Epithelial cell of proximal tubule (primary cell): ENCODE results near the gene SUPT20H. TPM values are rescaled to one million over a fixed set of nuclear protein-coding genes. Genes with fewer than 3 reads are reported as not detected.

Experiments used
- DNase-seq: peaks from one replicate; pipeline ENCODE4 v3.0.0-alpha.2; 2011; ENCODE audit warnings: low read depth
- H3K4me3 ChIP-seq: 2 replicates; pipeline ENCODE4 v1.5.1; 2011; ENCODE audit warnings: low read depth, mild to moderate bottlenecking, low read length
- total RNA-seq: library from RNA; depleted of rRNA; stranded (reverse); fragments of >200 nt; gene quantifications from 2 replicates; pipeline ENCODE4 v1.2.3, GENCODE V29; 2015
- TF ChIP-seq, protein P1 (sequence below): conservative IDR thresholded peaks from 2 replicates; pipeline ENCODE4 v1.5.1; 2012; ENCODE audit warnings: low read depth, mild to moderate bottlenecking, low read length

SUPT20H gene
- total RNA-seq, 1 donor from 2014 or later, result 41.4 TPM

DNA sequence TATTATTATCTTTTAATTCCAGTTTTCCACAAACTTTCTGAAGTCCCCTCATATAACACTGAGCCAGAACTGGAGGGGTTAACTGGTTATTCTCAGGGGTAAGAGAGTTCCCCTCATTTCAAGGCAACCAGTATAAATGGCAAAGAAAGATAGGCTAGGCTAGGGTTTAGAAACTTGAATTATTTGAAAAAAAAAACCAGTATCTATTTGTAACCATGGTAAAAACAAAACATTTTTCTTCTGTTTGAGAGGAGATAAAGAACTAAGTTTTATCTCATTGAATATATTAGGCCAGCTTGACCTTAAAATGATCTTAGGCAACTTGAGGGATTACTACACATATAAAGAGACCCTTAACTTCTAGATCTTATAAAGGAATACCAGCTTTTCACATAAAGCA, 19.6 kb downstream of the SUPT20H start:
- no peak for DNase-seq
- TF ChIP-seq, protein P1, sequence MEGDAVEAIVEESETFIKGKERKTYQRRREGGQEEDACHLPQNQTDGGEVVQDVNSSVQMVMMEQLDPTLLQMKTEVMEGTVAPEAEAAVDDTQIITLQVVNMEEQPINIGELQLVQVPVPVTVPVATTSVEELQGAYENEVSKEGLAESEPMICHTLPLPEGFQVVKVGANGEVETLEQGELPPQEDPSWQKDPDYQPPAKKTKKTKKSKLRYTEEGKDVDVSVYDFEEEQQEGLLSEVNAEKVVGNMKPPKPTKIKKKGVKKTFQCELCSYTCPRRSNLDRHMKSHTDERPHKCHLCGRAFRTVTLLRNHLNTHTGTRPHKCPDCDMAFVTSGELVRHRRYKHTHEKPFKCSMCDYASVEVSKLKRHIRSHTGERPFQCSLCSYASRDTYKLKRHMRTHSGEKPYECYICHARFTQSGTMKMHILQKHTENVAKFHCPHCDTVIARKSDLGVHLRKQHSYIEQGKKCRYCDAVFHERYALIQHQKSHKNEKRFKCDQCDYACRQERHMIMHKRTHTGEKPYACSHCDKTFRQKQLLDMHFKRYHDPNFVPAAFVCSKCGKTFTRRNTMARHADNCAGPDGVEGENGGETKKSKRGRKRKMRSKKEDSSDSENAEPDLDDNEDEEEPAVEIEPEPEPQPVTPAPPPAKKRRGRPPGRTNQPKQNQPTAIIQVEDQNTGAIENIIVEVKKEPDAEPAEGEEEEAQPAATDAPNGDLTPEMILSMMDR, result no peak
- H3K4me3 ChIP-seq, result no peak overlapping the region

DNA sequence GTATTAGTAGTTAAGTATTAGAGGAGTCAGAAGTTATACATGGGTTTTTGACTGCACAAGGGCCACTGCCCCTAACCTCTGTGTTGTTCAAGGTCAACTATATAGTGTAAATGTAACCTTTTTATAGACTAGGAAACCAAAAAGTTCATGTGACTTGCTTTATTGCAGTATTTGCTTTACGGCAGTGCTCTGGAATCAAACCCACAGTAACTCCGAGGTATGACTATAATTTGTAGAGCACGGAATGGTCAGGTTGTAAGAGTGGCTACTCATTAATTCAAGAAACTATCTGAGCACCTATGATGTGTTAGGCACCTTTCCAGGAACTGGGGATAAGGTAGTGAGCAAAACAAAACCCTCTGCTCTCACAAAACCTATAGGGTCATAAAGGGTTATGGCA, 22.2 kb downstream of the SUPT20H start:
- TF ChIP-seq, protein P1, result no peak
- no peak for DNase-seq

DNA sequence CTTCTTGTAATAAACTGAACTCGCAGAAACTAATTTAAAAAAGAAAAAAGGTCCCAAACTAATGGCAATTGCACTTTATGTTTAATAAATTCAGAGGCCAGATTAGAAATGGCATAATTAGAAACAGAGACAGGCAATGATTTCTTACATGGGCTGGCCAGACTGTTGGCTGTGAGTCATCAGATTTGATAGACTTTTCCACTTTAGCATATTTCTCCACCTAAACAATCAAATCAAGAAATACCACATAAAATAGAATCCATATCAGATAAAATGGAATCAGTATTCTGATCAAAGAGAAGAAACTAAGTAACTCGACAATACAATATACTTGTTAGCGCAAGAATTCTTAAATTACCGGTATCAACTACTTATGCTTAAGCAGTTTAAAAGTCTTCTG, 29.9 kb downstream of the SUPT20H start:
- H3K4me3 ChIP-seq, result no peak overlapping the region
- TF ChIP-seq, protein P1, result no peak
- no peak for DNase-seq

More for the DNA sequence above, 22.2 kb downstream of the SUPT20H start:
- no peak overlapping the region for H3K4me3 ChIP-seq

DNA sequence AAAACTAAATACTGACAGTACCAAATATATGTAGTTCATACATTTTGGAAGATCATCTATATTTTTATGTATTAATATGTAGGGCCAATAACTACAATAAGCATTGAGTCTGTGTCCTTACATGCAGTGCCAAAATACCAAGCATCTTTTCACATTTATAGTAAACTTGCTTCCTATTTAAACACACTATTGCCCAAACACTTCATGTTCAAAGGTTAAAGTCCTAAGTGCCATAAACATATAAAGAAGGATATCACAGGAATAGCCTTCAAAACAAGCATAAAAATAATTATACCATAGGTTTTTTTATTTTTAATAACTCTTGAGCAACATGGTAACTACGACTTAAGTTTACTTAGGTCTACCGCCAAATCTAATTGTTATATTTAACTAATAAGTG, 31.8 kb downstream of the SUPT20H start:
- no peak for DNase-seq
- H3K4me3 ChIP-seq, result no peak overlapping the region
- TF ChIP-seq, protein P1, result no peak

DNA sequence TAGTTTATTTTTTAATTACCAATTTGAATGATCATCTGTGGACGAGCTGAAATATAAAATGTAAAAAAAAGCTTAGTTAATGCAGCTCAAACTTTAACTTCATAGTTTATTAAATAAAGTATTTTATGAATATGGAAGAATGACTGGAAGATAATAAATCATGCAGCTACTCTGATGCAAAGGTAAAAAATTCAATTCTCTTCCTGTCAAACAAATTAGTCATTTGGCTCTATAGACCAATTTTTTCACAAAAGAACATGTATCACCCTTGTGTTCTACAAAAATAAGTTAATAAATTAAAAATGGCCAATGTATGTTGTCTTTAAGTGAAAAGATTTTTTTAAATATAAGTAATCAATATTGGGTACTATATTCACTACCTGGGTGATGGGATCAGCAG, 32.7 kb downstream of the SUPT20H start:
- TF ChIP-seq, protein P1, result no peak
- H3K4me3 ChIP-seq, result no peak overlapping the region
- no peak for DNase-seq

DNA sequence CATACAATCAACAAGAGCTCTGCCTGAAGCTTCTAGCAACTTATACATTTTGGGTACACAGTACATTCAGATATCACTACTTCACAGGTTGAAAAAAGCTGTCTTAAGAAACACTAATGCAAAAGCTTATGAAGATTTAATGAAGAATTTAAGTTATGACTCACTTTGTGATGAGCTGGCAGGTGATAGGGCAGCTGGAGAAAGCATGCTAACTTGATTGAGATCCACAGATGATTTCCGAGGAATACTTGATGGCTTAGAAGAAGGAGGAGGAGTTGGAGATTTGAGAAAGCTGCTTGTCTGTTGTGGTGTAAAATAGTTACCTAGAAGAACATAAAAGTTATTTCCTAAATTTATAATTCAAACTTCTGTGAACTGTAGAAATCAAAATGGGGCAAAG, 35.6 kb downstream of the SUPT20H start:
- TF ChIP-seq, protein P1, result no peak
- no peak for DNase-seq
- no peak overlapping the region for H3K4me3 ChIP-seq

DNA sequence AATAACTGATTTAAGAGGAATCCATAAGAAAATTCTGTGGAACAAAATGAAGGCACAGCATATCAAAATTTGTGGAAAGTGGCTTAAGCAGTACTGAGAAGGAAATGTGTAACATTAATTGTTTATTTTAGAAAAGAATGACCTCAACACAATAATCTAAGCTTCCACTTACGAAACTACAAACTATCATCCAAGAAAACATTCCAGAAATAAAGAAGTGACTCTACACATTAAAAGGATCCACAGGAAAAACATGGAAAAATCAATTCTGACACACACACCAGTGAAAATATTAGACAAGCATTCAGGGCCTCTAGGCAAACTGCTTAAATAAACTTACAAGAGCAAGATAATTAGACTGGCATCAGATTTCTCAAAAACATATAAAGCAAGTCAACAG, 44.9 kb downstream of the SUPT20H start:
- no peak overlapping the region for H3K4me3 ChIP-seq
- TF ChIP-seq, protein P1, result no peak
- no peak for DNase-seq
